Peyer's patch (tissue), 4 donors: ENCODE measurements around the gene RBM17.

Source experiments
- POLR2A ChIP-seq, 2 donors: fragments of 450-650 bp; IDR thresholded peaks; one replicate each; pipeline ENCODE4 v1.5.1; 2017; ENCODE audit warnings: antibody characterized with exemption in 2 of 2, mild to moderate bottlenecking in 2 of 2, moderate library complexity in 2 of 2
- TF ChIP-seq, protein P1 (sequence below), 6 experiments: fragments of 450-650 bp in 4 of 6; fragments of 200-600 bp in 2 of 6; sonication (generic) in 1 of 6; IDR thresholded peaks; one replicate each; pipeline ENCODE4 v1.5.1; 2017 to 2019; ENCODE audit warnings: antibody characterized with exemption in 6 of 6, mild to moderate bottlenecking in 3 of 6, moderate library complexity in 1 of 6

GRCh38 chr10:6052247-6053221, 36.3 kb upstream of the RBM17 start:
- TF ChIP-seq, protein P1, sequence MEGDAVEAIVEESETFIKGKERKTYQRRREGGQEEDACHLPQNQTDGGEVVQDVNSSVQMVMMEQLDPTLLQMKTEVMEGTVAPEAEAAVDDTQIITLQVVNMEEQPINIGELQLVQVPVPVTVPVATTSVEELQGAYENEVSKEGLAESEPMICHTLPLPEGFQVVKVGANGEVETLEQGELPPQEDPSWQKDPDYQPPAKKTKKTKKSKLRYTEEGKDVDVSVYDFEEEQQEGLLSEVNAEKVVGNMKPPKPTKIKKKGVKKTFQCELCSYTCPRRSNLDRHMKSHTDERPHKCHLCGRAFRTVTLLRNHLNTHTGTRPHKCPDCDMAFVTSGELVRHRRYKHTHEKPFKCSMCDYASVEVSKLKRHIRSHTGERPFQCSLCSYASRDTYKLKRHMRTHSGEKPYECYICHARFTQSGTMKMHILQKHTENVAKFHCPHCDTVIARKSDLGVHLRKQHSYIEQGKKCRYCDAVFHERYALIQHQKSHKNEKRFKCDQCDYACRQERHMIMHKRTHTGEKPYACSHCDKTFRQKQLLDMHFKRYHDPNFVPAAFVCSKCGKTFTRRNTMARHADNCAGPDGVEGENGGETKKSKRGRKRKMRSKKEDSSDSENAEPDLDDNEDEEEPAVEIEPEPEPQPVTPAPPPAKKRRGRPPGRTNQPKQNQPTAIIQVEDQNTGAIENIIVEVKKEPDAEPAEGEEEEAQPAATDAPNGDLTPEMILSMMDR (IDR thresholded peaks at IDR 0.05): no peak
- no peak for TF ChIP-seq POLR2A (IDR thresholded peaks at IDR 0.05)
